Measurements from ENCODE around the gene ARL9. TPM values are rescaled to one million over a fixed set of nuclear protein-coding genes. Genes with fewer than 3 reads are reported as not detected.

ARL9 gene
- total RNA-seq, 1 experiment from 2014 or later = not detected

DNA sequence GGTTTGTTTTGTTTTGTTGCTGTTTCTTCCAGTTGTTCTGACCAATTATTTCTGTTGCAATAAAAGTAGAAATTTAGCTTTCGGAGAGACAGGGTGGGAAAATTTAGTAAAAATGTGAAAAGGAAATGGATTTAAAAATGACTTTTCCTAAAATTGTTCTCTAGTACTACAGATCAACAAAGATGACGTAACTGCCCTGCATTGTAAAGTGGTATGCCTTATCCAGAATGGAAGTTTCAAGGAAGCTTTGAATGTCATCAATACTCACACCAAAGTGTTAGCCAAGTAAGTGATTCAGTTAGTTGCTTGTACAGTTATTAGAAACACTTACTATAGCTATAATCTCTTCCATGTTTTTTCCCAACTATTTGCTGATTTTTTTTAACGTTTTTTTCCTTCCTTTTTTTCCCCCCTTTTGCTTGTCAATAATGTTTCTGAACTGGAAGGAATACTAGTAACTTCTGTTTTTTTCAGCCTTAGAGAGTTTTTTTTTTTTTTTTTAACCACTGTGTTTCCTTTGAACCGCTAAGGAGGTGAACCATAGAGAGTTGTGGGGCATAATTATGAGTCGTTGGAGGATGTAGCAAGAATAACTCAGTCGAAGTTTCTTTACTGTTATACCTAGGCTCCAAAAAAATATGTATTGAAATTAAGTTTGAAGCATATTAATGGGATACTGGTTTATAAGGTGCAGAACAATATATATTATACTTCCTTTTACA lies 35.9 kb upstream of the ARL9 start:
- no peak overlapping the region for H3K56ac ChIP-seq (ENCODE audit: insufficient read length, low read depth, low read length)
- no CpG with 5 or more reads among the region's 6 CpGs for WGBS (ENCODE audit: extremely low coverage, insufficient read length, low lambda C conversion rate)
- H4K91ac ChIP-seq (ENCODE audit: insufficient read length, low read depth, low read length) = no peak overlapping the region
- Mint-ChIP-seq H3K9me3 (peaks cover 0 to 4% of the 10 kb centered on the region in 2 experiments; a peak in 1 of 5 replicates), H3K27me3 (ENCODE audit: low read depth) (no peaks in the 10 kb centered on the region), H3K4me1 (peaks cover 23 to 31% of the 10 kb centered on the region in 2 experiments), H3K4me3 (peak overlapping the region; percentile 41 to 97), H3K36me3 (ENCODE audit: insufficient read depth in 1 of 3, low read depth in 3 of 3) (peaks cover 23 to 51% (median 40%) of the 10 kb centered on the region in 3 experiments), H3K27ac (no peak overlapping the region; a peak in 1 of 7 replicates)
- H3K4me2 ChIP-seq (ENCODE audit: insufficient read depth, insufficient read length, low read length) = no peak overlapping the region
- peaks cover 9% of the 10 kb centered on the region for H3K23me2 ChIP-seq (ENCODE audit: insufficient read length, low read depth, low read length, poor library complexity, severe bottlenecking)
- no peak overlapping the region for H4K8ac ChIP-seq (replicated peaks; ENCODE audit: insufficient read length, low read depth, low read length)
- no peaks in the 10 kb centered on the region for H3K9me3 ChIP-seq (ENCODE audit: control insufficient read depth, low read depth, low read length)
- no peak overlapping the region for H4K5ac ChIP-seq (ENCODE audit: insufficient read length, low read depth, low read length)
- H3K4me1 ChIP-seq (ENCODE audit: insufficient read depth, low read length) = no peaks in the 10 kb centered on the region
- no peak for DNase-seq
- H3K27ac ChIP-seq (ENCODE audit: insufficient read length, low read depth, low read length) = no peak overlapping the region
- H3K79me1 ChIP-seq (ENCODE audit: insufficient read depth, low read depth, low read length, poor library complexity, severe bottlenecking) = peaks cover 2% of the 10 kb centered on the region
- no peak overlapping the region for H3K14ac ChIP-seq (ENCODE audit: insufficient read depth, low read length)
- peaks cover 10% of the 10 kb centered on the region; the same call in 1 of the 2 replicates for H3K79me2 ChIP-seq (ENCODE audit: insufficient read depth, low read length)
- no peak overlapping the region for H2BK120ac ChIP-seq (ENCODE audit: low read depth, low read length, poor library complexity, severe bottlenecking)
- no peak overlapping the region for H2AK5ac ChIP-seq (ENCODE audit: insufficient read length, low read length)
- no peak overlapping the region for H2BK12ac ChIP-seq (ENCODE audit: insufficient read length, low read depth, low read length)
- no peak overlapping the region for H2BK20ac ChIP-seq (ENCODE audit: low read depth, low read length, poor library complexity, severe bottlenecking)
- H3K23ac ChIP-seq (ENCODE audit: insufficient read length, low read depth, low read length) = no peak overlapping the region
- H3T11ph ChIP-seq (ENCODE audit: low read length) = no peak overlapping the region
- H3K27me3 ChIP-seq (ENCODE audit: insufficient read depth, low read length) = no peaks in the 10 kb centered on the region
- no peak for TF ChIP-seq CTCF (conservative IDR thresholded peaks at IDR 0.05)
- no peak overlapping the region for H2AFZ ChIP-seq (ENCODE audit: low read length)
- no peaks in the 10 kb centered on the region for H4K20me1 ChIP-seq (ENCODE audit: control insufficient read depth, insufficient read depth, insufficient read length)
- H3K18ac ChIP-seq (ENCODE audit: insufficient read length, low read depth, low read length) = no peak overlapping the region
- no peak overlapping the region for H2BK5ac ChIP-seq (ENCODE audit: insufficient read length, low read length)
- H3K4ac ChIP-seq (ENCODE audit: low read depth, low read length) = no peak overlapping the region
- H2BK15ac ChIP-seq (ENCODE audit: low read depth, low read length) = no peak overlapping the region
- H3K9ac ChIP-seq (ENCODE audit: extremely low read depth, insufficient read length, low read length) = no peak overlapping the region

All from H9 (cell line).